Sigmoid colon (tissue), 7 donors: ENCODE data around the gene PARP12. TPM values are rescaled to one million over a fixed set of nuclear protein-coding genes. Genes with fewer than 3 reads are reported as not detected.

ENCODE experiments used
- DNase-seq: peaks from one replicate; pipeline ENCODE4 v3.0.0-alpha.2; 2019
- H3K27ac ChIP-seq, 4 donors: fragments of 200-600 bp; sonication (generic); one replicate each; pipeline ENCODE4 v1.5.1; 2016 to 2019; ENCODE audit warnings: mild to moderate bottlenecking in 1 of 4
- H3K27me3 ChIP-seq, 3 donors: fragments of 200-600 bp; sonication (generic); one replicate each; pipeline ENCODE4 v1.5.1; 2019; ENCODE audit warnings: mild to moderate bottlenecking in 1 of 3
- H3K36me3 ChIP-seq, 4 donors: fragments of 200-600 bp; sonication (generic); one replicate each; pipeline ENCODE4 v1.5.1; 2016 to 2019
- H3K4me1 ChIP-seq, 4 donors: fragments of 200-600 bp; sonication (generic); one replicate each; pipeline ENCODE4 v1.5.1; 2017 to 2019
- H3K4me3 ChIP-seq, 4 donors: fragments of 200-600 bp; sonication (generic); one replicate each; pipeline ENCODE4 v1.5.1; 2017 to 2019; ENCODE audit warnings: mild to moderate bottlenecking in 2 of 4, moderate library complexity in 1 of 4
- H3K9me3 ChIP-seq, 4 donors: fragments of 200-600 bp in 3 of 4; sonication (generic) in 3 of 4; one replicate each; pipeline versions ENCODE4 v1.5.1 to v1.6.1; 2013 to 2019
- CTCF ChIP-seq, 4 experiments: fragments of 450-650 bp in 3 of 4; fragments of 200-600 bp in 1 of 4; IDR thresholded peaks; one replicate each; pipeline ENCODE4 v1.5.1; 2016 to 2019; ENCODE audit warnings: antibody characterized with exemption in 4 of 4, mild to moderate bottlenecking in 3 of 4, moderate library complexity in 2 of 4
- EP300 ChIP-seq, 4 donors: sonication (generic); formaldehyde crosslinking; IDR thresholded peaks; one replicate each; pipeline ENCODE4 v1.6.1; 2017; ENCODE audit warnings: antibody characterized with exemption in 4 of 4
- POLR2A ChIP-seq, 2 donors: fragments of 450-650 bp; IDR thresholded peaks; one replicate each; pipeline ENCODE4 v1.6.1; 2016; ENCODE audit warnings: antibody characterized with exemption in 2 of 2, mild to moderate bottlenecking in 2 of 2, moderate library complexity in 2 of 2
- POLR2AphosphoS5 ChIP-seq, 4 donors: sonication (generic); formaldehyde crosslinking; IDR thresholded peaks; one replicate each; pipeline ENCODE4 v1.6.1; 2017; ENCODE audit warnings: antibody characterized with exemption in 4 of 4
- WGBS, 2 donors: extraction: QIAGEN DNeasy Blood & Tissue Kit; methylation state at CpG; one replicate each; pipeline ENCODE4 v1.1.7; 2013; 5-methylcytosine and 5-hydroxymethylcytosine counted together
- intact Hi-C: fragments of 100-400 bp; cut with DNase I; formaldehyde crosslinking; loops from one replicate; pipeline ENCODE4 v1.15.1; 2023
- polyA plus RNA-seq, 3 donors: library from polyadenylated mRNA; stranded (reverse); fragments of 200-250 nt; gene quantifications; one replicate each; pipeline ENCODE4 v1.2.3, GENCODE V29; 2013
- total RNA-seq, 4 donors: library from RNA; depleted of rRNA; stranded (reverse); fragments of >200 nt; gene quantifications; one replicate each; pipeline ENCODE4 v1.1.0, GENCODE V29; 2016
- donor health status: healthy with polysubstance abuse.
- donor health status: Bipolar disorder and iron deficiency.
- donor health status: healthy.

The PARP12 gene
- total and polyA plus RNA-seq, 7 donors = 20.6 to 49.5 (median 29.9) TPM

- Histone ChIP-seq H3K4me3 (no peak overlapping the region), H3K27me3 (no peaks in the 10 kb centered on the region), H3K9me3 (no peaks in the 10 kb centered on the region), H3K4me1 (no peaks in the 10 kb centered on the region), H3K36me3 (peaks cover 0 to 14% (median 1%) of the 10 kb centered on the region in 4 donors), H3K27ac (no peak overlapping the region)
- 66 to 87% methylated on average over 8 of the region's 8 CpGs for WGBS, 2 donors
- DNase-seq = no peak
- TF ChIP-seq POLR2AphosphoS5 (IDR thresholded peaks at IDR 0.05) = no peak
- no peak for TF ChIP-seq POLR2A (IDR thresholded peaks at IDR 0.05)
- TF ChIP-seq EP300 (IDR thresholded peaks at IDR 0.05) = no peak
- no peak for TF ChIP-seq CTCF (IDR thresholded peaks at IDR 0.05)
- intact Hi-C loops = no loop called here
Measured at GRCh38 chr7:140084972-140085371, 22.2 kb upstream of the PARP12 start.

- Histone ChIP-seq H3K36me3 (peaks cover 0 to 6% (median 0%) of the 10 kb centered on the region in 4 donors), H3K27me3 (no peaks in the 10 kb centered on the region), H3K4me3 (no peak overlapping the region), H3K9me3 (no peaks in the 10 kb centered on the region), H3K4me1 (no peaks in the 10 kb centered on the region), H3K27ac (no peak overlapping the region)
- 85 to 87% methylated on average over 4 of the region's 4 CpGs for WGBS, 2 donors
- TF ChIP-seq CTCF (IDR thresholded peaks at IDR 0.05) (no peak), POLR2AphosphoS5 (IDR thresholded peaks at IDR 0.05) (no peak), POLR2A (IDR thresholded peaks at IDR 0.05) (no peak), EP300 (IDR thresholded peaks at IDR 0.05) (no peak)
- DNase-seq = no peak
- intact Hi-C loops = no loop called here
Measured at GRCh38 chr7:140084142-140084655, 21.4 kb upstream of the PARP12 start.

- H3K36me3 ChIP-seq = peaks cover 0 to 4% (median 0%) of the 10 kb centered on the region in 4 donors
- WGBS, 2 donors = 81 to 90% methylated on average over 7 of the region's 7 CpGs
- H3K4me1 ChIP-seq = no peaks in the 10 kb centered on the region
- intact Hi-C loops = no loop called here
- H3K9me3 ChIP-seq = no peaks in the 10 kb centered on the region
- DNase-seq = no peak
- no peak overlapping the region for H3K27ac ChIP-seq
- H3K4me3 ChIP-seq = no peak overlapping the region
- no peaks in the 10 kb centered on the region for H3K27me3 ChIP-seq
- TF ChIP-seq POLR2AphosphoS5 (IDR thresholded peaks at IDR 0.05) (no peak), POLR2A (IDR thresholded peaks at IDR 0.05) (no peak), CTCF (IDR thresholded peaks at IDR 0.05) (no peak), EP300 (IDR thresholded peaks at IDR 0.05) (no peak)
Measured at GRCh38 chr7:140082770-140083169, 20.0 kb upstream of the PARP12 start.

GRCh38 chr7:140081774-140082425, 19.1 kb upstream of the PARP12 start:
- intact Hi-C loops = no loop called here
- Histone ChIP-seq H3K4me1 (no peaks in the 10 kb centered on the region), H3K27me3 (no peaks in the 10 kb centered on the region), H3K27ac (no peak overlapping the region), H3K36me3 (no peaks in the 10 kb centered on the region), H3K9me3 (no peaks in the 10 kb centered on the region), H3K4me3 (no peak overlapping the region)
- 90 to 93% methylated on average over 11 of the region's 11 CpGs for WGBS, 2 donors
- no peak for DNase-seq
- no peak for TF ChIP-seq POLR2AphosphoS5 (IDR thresholded peaks at IDR 0.05)

- intact Hi-C loops = no loop called here
- TF ChIP-seq EP300 (IDR thresholded peaks at IDR 0.05) (no peak), CTCF (IDR thresholded peaks at IDR 0.05) (no peak), POLR2AphosphoS5 (IDR thresholded peaks at IDR 0.05) (no peak), POLR2A (IDR thresholded peaks at IDR 0.05) (no peak)
- DNase-seq = no peak
- Histone ChIP-seq H3K27me3 (no peaks in the 10 kb centered on the region), H3K9me3 (no peaks in the 10 kb centered on the region), H3K4me3 (no peak overlapping the region), H3K27ac (no peak overlapping the region), H3K36me3 (no peaks in the 10 kb centered on the region), H3K4me1 (no peaks in the 10 kb centered on the region)
- 23 to 79% methylated on average over 7 of the region's 7 CpGs for WGBS, 2 donors
Measured at GRCh38 chr7:140080919-140081318, 18.2 kb upstream of the PARP12 start.
